GM21367 (cell line): Measurements from ENCODE around the gene PRCC.

Experiments
- ATAC-seq: cut with Tn5 transposase; IDR thresholded peaks from one replicate; pipeline ENCODE4 v1.9.1; 2021; ENCODE audit not compliant: unreplicated experiment

The PRCC gene

DNA sequence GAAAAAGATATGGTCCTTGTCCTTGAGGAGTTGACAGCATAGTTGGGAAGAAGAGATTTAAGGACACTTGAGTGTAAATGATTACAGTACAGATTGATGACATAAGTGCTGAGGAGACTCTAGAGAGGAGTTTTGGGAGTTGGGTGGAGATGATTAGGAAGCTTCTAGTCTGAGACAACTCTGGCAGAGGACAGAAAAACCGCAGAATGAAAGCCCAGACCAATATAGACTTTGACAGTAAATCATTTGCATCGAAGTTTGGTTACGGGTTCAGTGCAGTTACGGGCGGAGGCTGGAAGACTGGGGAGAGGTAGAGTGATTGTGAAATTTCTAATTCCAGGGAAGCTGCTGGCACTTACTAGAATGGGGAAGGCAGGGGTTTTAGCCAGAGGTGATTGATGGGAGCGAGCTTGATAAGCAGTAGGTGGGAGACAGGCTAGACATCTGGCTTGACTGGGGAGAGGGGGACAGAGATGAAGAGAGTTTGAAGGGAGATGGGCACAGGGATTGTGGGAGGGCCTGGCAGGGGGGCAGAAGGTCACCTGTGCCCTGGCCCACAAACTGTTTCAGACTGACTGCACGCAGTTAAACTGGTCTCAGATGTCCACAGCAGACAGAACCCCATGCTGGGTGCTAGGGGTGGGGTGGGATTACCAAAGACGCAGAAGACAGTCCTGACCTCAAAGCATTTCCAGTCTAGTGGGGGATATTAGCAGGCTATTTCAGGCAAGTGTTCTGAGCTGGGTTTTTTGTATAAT is 29.2 kb downstream of the PRCC start:
- ATAC-seq: no peak

GRCh38 chr1:156797212-156797871 is 30.0 kb downstream of the PRCC start:
- no peak for ATAC-seq

DNA sequence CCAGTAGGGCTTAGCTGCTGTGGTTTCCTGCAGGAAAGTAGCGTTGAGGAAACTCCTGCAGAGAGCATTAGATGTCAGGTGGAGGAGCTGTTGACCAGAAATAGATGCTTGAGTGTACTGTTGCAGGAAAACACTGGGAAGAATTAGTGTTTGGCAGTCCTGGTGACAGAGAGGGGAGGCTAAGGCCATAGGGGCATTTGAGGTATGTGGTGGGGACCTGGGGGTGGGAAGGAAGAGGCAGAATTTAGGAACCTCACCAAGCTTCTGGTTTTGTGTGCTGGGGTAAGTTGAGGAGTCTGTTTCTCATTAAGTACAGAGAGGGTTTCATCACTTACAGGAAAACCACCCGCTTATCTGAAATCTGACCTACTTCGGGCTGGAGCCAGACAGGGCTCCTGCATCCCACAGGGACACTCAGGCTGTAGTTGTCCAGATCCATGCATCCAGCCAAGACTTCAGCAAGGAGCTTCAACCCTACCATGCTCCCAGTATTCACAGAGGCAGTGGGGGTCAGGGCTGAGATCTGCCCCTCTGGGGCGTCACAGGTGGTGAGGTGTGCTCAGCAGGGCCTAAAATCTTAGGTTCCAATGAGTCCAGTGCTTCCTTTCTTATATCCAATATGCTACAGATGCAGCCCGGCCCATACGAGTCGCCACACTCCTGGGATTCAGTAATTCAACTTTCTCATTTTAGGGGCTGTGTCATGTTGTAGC is 34.2 kb downstream of the PRCC start:
- no peak for ATAC-seq

DNA sequence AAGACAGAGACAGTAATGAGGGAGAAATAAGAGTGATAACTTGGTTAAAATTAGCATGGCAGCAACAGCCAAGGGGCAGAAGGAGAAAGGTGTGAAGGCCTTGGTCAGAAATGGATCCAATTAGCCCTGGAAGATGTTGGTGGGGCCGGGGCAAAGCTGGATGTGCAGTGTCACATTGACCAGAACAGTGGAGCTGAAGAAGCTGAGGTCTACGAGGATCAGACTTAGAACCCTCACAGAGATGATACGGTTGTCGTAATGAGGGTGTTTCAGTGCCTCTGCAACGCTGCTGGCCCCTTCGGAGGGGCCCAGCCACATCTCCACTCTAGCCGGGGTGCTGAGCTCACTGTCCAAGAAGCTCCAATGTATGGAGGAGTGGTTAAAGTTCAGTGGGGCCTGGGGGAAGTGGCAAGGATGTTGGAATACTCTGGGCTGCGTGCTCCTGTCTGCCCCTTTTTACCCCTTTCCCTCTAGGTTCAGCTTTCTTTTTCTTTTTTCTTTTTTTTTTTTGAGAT is 35.1 kb downstream of the PRCC start:
- ATAC-seq: no peak

DNA sequence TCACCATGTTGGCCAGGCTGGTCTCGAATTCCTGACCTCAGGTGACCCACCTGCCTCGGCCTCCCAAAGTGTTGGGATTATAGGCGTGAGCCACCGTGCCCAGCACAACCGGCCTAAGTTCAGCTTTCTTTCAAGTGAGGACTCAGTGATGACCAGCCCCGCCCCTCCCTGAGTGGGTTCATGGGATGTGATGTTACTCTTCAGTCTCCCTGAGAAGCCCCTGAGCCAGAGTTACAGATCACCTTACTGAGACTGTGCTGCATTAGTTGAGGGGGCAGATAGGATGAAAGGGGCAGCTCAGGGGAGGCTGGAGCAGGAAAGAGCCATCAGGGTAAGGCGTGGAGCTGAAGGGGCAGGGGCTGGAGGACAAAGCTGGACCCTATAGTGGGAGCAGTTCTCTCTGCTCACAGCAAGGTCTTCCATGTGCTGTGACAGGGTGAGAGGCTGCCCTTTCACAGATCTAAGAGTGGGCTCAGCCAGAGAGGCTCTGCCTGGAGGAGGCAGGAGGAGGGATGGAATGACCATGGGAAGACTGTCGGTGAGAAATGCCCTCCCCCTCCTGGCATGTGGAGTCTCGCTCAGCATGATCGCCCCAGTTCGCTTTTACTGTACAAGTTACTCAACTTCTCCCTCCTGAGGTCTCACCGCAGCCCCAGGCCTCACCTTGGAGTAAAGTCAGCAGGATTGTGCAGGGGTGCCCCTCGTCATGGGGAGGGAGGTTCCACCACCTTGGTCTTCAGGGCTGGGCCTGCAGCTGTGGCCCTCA is 35.9 kb downstream of the PRCC start:
- no peak for ATAC-seq

DNA sequence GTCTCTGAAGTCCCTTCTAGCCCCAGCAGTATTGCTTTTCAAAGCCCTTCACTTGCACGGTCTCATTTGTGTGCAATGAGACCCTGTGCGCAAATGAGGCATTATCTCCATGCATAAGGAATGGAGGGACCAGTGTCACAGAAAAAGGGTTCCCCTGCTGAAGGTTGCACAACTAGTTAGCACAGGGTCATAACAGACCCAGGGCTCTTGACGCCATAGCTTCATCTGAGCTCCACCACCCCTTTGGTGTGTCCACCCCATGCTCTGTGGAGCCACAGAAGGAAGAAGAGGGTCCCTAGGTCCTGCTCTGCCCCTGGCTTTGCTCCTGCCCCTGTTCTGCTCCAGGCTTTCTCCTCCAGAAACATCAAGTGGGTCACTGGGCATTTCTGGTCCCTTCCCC is 36.7 kb downstream of the PRCC start:
- ATAC-seq: no peak

- no peak for ATAC-seq
Observed at GRCh38 chr1:156804572-156805243, 37.4 kb downstream of the PRCC start.

- no peak for ATAC-seq
Observed at GRCh38 chr1:156805766-156806511, 38.6 kb downstream of the PRCC start.

DNA sequence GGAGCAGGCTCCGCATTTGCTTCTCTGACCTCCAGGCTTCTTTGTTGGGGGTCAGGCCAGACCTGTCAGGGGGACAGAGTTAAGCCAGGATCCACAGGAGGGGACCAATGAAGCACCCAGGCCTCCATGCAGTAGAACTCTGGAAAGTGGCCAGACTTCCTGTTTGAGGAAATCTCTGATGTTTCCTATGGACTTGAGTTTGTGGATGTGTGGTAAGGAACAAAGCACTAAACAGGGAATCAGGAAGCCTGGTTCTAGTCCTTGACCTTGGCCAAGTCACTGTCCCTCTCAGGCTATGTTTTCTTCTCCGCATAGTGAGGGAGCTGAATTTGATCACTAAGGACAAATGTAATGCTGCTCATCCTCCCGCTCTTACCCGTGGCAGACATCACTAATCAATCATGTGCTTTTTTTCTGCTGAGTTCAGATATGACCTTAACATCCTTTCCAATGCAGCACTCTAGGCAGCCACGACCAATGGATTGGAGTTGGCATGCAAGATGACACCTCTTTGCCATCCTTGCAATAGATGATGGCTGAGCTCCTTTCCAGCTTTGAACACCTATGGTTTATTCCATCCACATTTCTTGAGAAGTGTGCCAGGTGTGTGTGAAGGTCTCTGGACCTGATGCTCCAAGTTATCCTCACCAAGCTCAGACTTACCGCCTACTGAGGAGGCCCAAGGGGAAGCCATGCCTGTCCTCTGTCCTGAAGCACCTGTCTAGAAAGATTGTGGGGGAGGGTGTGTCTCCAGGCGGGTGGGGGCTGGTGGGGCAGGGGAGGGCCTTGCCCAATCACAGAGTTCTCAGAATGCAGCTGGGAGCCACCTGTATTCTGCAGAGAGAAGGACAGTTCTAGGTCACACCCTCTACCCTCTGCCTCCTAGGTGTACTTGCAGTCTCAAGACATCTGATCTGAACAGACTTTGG is 39.4 kb downstream of the PRCC start:
- no peak for ATAC-seq

DNA sequence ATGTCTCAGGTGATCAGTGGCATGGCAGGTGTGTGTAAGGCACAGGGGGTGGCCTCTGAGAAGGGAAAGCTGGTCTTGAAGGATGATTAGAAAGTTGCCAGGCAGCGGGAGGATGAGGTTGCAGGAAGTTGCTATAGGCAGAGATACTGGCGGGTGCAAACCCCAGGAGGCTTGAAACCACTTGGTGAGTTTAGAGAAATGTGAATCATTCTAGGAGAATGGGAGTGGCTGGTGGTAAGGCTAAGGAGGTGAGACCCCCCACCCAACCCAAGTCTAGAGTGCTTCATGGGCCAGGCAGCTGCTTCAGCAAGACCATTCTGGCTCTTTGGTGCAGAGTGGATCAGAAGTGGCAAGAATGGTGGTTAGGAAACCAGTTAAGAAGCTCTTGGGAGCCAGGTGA is 40.3 kb downstream of the PRCC start:
- no peak for ATAC-seq

DNA sequence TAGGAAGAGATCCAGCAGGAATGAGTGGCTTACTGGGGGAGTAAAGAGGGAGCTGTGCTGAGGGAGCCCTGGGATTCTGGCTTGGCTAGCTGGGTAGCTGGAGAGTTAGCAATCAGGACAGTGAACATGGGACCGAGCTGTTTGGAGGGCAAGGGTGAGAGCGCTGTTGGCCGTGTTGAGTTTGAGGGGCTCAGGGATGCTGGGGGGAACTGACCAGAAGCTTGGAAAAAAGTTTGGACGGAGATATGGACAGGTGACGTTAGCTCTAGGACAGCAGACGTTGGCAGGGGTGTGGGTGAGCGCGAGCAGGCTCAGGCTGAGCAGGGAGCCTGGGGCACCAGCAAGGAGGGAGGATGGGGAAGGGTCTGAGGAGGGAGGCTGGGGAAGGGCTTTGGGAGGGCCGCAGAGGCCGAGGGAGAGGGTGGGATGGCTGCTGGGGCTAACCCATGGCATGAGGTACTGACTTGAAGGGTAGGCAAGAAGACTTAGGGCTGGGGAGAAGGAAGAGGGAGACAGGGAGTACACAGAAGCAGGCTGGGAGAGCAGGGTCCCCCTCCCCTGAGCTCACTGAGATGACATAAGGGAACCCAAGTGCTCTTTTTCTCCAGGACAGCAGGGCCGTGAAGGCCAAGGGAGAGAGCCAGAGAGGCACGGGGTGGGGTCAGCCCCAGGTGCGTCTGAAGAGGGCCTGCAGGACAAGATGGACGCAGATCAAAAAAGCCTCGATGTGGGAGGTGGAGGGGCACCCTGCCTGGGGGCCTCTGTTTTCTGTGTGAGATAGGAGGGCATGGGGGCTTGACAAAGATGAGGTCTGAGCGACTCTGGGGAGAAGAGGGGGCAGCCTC is 41.1 kb downstream of the PRCC start:
- no peak for ATAC-seq

- ATAC-seq: no peak
Observed at GRCh38 chr1:156809281-156809680, 41.9 kb downstream of the PRCC start.

GRCh38 chr1:156809711-156810366 is 42.5 kb downstream of the PRCC start:
- no peak for ATAC-seq

- no peak for ATAC-seq
Observed at GRCh38 chr1:156811168-156811567, 43.8 kb downstream of the PRCC start.

DNA sequence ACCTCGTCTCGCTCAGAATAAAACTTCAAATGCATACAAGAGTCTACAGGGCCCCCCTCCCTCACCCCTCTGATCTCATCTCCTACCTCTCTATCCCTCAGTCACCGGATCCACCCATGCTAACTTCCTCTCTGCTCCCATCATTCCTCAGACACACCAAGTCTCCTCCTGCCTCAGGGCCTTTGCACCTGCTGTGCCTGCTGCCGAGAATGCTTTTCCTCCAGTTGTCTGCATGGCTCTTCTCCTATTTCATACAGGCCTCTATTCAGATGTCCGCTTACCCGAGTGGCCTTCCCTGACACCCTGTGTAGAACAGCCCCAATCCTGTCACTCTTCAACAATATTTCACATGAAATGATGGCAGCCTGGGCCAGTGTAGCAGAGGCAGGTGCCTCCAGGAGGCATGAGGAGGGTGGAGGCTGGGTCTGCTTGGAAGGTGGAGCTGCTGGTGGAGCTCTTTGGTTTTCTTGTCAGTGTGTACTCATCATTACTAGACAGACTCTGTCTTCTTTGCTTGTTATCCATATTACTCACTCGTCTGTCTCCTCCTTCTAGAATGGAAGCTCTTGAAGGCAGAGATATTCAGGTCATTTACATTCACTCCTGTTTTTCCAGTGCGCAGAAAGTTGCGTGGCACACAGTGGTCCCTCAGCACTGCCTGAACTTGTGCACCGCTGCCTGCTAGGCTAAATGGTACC is 45.1 kb downstream of the PRCC start:
- ATAC-seq: no peak

- ATAC-seq: no peak
Observed at GRCh38 chr1:156813298-156813697, 46.0 kb downstream of the PRCC start.
